HepG2 (cell line): ENCODE data around the gene CERS5. TPM values are rescaled to one million over a fixed set of nuclear protein-coding genes. Genes with fewer than 3 reads are reported as not detected.
A peak's percentile ranks its signal among the peaks of the same experiment; 100 is the strongest.

ENCODE experiments used
- AGO1 ChIP-seq: fragments of 200-400 bp; formaldehyde crosslinking; IDR thresholded peaks from 2 replicates; pipeline ENCODE4 v1.6.1; 2017; ENCODE audit warnings: mild to moderate bottlenecking, low read depth, low read length, moderate library complexity; ENCODE audit not compliant: poor library complexity, severe bottlenecking
- CREM ChIP-seq, 2 experiments: sonication (generic) in 1 of 2; formaldehyde crosslinking in 1 of 2; IDR thresholded peaks; 2 replicates each; pipeline versions ENCODE4 v1.4.0 to v1.6.1; 2016 to 2020; ENCODE audit warnings: antibody characterized with exemption in 1 of 2, mild to moderate bottlenecking in 1 of 2, missing genetic modification reagents in 1 of 2
- DR1 ChIP-seq: sonication (generic); formaldehyde crosslinking; IDR thresholded peaks from 2 replicates; pipeline ENCODE4 v1.8.0; 2021; ENCODE audit warnings: mild to moderate bottlenecking, missing genetic modification reagents, inconsistent platforms
- HCFC1 ChIP-seq: fragments of 150-350 bp; IDR thresholded peaks from 2 replicates; pipeline ENCODE4 v1.6.1; 2014; ENCODE audit warnings: low read depth, low read length
- HNRNPH1 ChIP-seq: fragments of 200-400 bp; formaldehyde crosslinking; optimal IDR thresholded peaks from 2 replicates; pipeline ENCODE3; 2017; ENCODE audit warnings: mild to moderate bottlenecking, low read depth, low read length
- NFKB2 ChIP-seq: sonication (generic); formaldehyde crosslinking; IDR thresholded peaks from 2 replicates; pipeline ENCODE4 v1.4.0; 2020; ENCODE audit warnings: missing genetic modification reagents, borderline replicate concordance
- NR2F6 ChIP-seq, 2 experiments: IDR thresholded peaks; 2 replicates each; pipeline ENCODE4 v1.6.1; 2016; ENCODE audit warnings: antibody characterized with exemption in 1 of 2, mild to moderate bottlenecking in 1 of 2
- PAX8 ChIP-seq: sonication (generic); formaldehyde crosslinking; IDR thresholded peaks from 2 replicates; pipeline ENCODE4 v1.8.0; 2022; ENCODE audit warnings: mild to moderate bottlenecking, missing genetic modification reagents, borderline replicate concordance
- PHF21A ChIP-seq: sonication (generic); formaldehyde crosslinking; IDR thresholded peaks from 2 replicates; pipeline ENCODE4 v1.5.0; 2020; ENCODE audit warnings: mild to moderate bottlenecking, missing genetic modification reagents
- PHF5A ChIP-seq: IDR thresholded peaks from one replicate; pipeline ENCODE4 v1.6.1; 2018; ENCODE audit warnings: low read depth, missing genetic modification reagents; ENCODE audit not compliant: unreplicated experiment
- SOX13 ChIP-seq, 3 experiments: fragments of 450-650 bp in 1 of 3; sonication (generic) in 1 of 3; formaldehyde crosslinking in 1 of 3; IDR thresholded peaks in 2 of 3; conservative IDR thresholded peaks in 1 of 3; 2 replicates each; pipeline versions ENCODE4 v1.5.0 to v1.6.1; 2016 to 2020; ENCODE audit warnings: antibody characterized with exemption in 1 of 3, mild to moderate bottlenecking in 1 of 3, missing compliant biosample characterization in 1 of 3, missing genetic modification reagents in 1 of 3, moderate library complexity in 1 of 3
- SRY ChIP-seq: sonication (generic); formaldehyde crosslinking; IDR thresholded peaks from 2 replicates; pipeline ENCODE4 v1.8.0; 2022; ENCODE audit warnings: mild to moderate bottlenecking, missing genetic modification reagents
- TOPORS ChIP-seq: sonication (generic); formaldehyde crosslinking; IDR thresholded peaks from 2 replicates; pipeline ENCODE4 v1.8.0; 2023; ENCODE audit warnings: mild to moderate bottlenecking, missing genetic modification reagents
- XRCC5 ChIP-seq: fragments of 200-400 bp; formaldehyde crosslinking; optimal IDR thresholded peaks from 2 replicates; pipeline ENCODE3; 2017; ENCODE audit warnings: mild to moderate bottlenecking, low read length
- ZC3H13 ChIP-seq: sonication (generic); formaldehyde crosslinking; IDR thresholded peaks from 2 replicates; pipeline ENCODE4 v1.8.1; 2023; ENCODE audit warnings: mild to moderate bottlenecking, missing genetic modification reagents, moderate library complexity
- ZFP37 ChIP-seq: sonication (generic); formaldehyde crosslinking; IDR thresholded peaks from 2 replicates; pipeline ENCODE4 v1.4.0; 2020; ENCODE audit warnings: missing genetic modification reagents, borderline replicate concordance
- ZFP90 ChIP-seq: sonication (generic); formaldehyde crosslinking; IDR thresholded peaks from 2 replicates; pipeline ENCODE4 v1.8.0; 2022; ENCODE audit warnings: missing genetic modification reagents, mild to moderate bottlenecking, inconsistent platforms, borderline replicate concordance
- ZNF232 ChIP-seq: sonication (generic); formaldehyde crosslinking; IDR thresholded peaks from 2 replicates; pipeline ENCODE4 v1.4.0; 2020; ENCODE audit warnings: missing genetic modification reagents, borderline replicate concordance
- ZNF292 ChIP-seq: sonication (generic); formaldehyde crosslinking; IDR thresholded peaks from 2 replicates; pipeline ENCODE4 v1.8.1; 2022; ENCODE audit warnings: mild to moderate bottlenecking, low read depth, missing genetic modification reagents, borderline replicate concordance
- ZNF878 ChIP-seq: sonication (generic); formaldehyde crosslinking; IDR thresholded peaks from 2 replicates; pipeline ENCODE4 v1.8.1; 2023; ENCODE audit warnings: mild to moderate bottlenecking, missing genetic modification reagents, moderate library complexity
- polyA plus RNA-seq, 8 experiments: library from polyadenylated mRNA; depleted of rRNA in 3 of 8; stranded (reverse) in 7 of 8; unstranded in 1 of 8; fragments of >200 nt; fragmentation: Illumina TruSeq in 4 of 8; extraction: Trizol in 4 of 8; gene quantifications; 2 replicates each; pipeline versions ENCODE4 v1.2.1 to v1.2.3, GENCODE V29; 2011 to 2016; ENCODE audit warnings: low read depth in 4 of 8, missing spikeins in 1 of 8, mixed read lengths in 1 of 8; ENCODE audit not compliant: insufficient read depth in 1 of 8
- total RNA-seq, 5 experiments: library from RNA; depleted of rRNA; stranded (reverse); fragments of >200 nt; fragmentation: Illumina TruSeq; extraction: Trizol; gene quantifications; 2 replicates each; pipeline ENCODE4 v1.2.3, GENCODE V29; 2016; ENCODE audit warnings: low read depth in 1 of 5
- TF ChIP-seq, protein P1 (sequence below): sonication (generic); formaldehyde crosslinking; IDR thresholded peaks from 2 replicates; pipeline ENCODE4 v1.8.1; 2023; ENCODE audit warnings: mild to moderate bottlenecking, missing genetic modification reagents
- TF ChIP-seq, protein P2 (sequence below): IDR thresholded peaks from 2 replicates; pipeline ENCODE4 v1.6.1; 2016; ENCODE audit warnings: low read depth, control low read depth
- TF ChIP-seq, protein P3 (sequence below): sonication (generic); formaldehyde crosslinking; IDR thresholded peaks from 2 replicates; pipeline ENCODE4 v1.4.0; 2020; ENCODE audit warnings: missing genetic modification reagents

Gene CERS5
- total and polyA plus RNA-seq, 2 of the 13 experiments (the other 11 are each of a cell fraction or from before 2014, with no cell fraction given): 22.3 to 48.8 TPM

DNA sequence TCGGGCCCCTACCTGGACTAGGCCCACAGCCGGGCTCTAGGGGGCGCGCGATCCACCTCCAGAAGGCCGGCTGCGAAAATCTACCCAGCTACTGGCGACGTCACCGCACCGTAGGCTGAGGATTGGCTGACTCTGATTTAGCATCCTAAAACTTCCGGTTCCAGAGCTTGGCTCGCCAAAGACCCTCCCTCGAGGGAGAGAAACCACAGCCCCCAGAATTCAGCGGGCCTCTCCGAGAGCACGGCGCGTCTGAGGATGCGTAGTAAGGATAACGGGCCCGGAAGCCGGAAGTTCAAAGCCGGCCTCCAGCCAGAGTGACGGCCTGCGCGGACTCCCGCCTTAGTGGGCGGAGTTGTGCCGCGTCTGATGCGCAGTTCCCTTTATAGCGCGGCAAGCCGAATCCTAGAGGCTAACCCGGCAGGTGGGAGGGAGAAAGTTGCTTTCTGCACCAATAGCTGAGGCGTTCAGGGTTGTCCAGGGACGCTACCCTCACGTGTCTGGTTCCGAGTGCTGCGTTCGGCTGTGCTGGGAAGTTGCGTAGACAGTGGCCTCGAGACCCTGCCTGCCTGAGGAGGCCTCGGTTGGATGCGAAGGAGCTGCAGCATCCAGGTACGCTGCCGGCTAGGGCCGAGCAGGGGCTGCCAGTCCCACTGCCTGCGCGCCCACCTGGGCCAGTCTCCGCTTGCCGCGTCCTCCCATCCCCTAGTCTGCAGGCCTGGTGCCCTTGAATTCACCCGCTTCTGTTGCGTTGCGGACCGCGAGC, 55.3 kb downstream of the CERS5 start, which contains the start of gene COX14 (continued):
- TF ChIP-seq ZC3H13 (CRISPR knock-in tag): no peak
- TF ChIP-seq, protein P1, sequence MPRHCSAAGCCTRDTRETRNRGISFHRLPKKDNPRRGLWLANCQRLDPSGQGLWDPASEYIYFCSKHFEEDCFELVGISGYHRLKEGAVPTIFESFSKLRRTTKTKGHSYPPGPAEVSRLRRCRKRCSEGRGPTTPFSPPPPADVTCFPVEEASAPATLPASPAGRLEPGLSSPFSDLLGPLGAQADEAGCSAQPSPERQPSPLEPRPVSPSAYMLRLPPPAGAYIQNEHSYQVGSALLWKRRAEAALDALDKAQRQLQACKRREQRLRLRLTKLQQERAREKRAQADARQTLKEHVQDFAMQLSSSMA (CRISPR knock-in tag): 0 out of 2 replicates have a peak, but pooled peaks have one; percentile 55
- TF ChIP-seq CREM (IDR thresholded peaks at IDR 0.05): peak; percentile 97
- peak; percentile 62; the same call in 1 of the 2 replicates for TF ChIP-seq CREM (CRISPR knock-in tag; IDR thresholded peaks at IDR 0.05)
- TF ChIP-seq NR2F6 (IDR thresholded peaks at IDR 0.05): no peak
- no peak for TF ChIP-seq NR2F6 (CRISPR knock-in tag; IDR thresholded peaks at IDR 0.05)
- peak; percentile 52; the same call in 1 of the 2 replicates for TF ChIP-seq PHF21A
- TF ChIP-seq PHF5A (CRISPR knock-in tag): no peak
- TF ChIP-seq NFKB2: peak; percentile 91; the same call in 1 of the 2 replicates
- peak; percentile 89; the same call in 1 of the 2 replicates for TF ChIP-seq ZNF232 (CRISPR knock-in tag)
- TF ChIP-seq, protein P2, sequence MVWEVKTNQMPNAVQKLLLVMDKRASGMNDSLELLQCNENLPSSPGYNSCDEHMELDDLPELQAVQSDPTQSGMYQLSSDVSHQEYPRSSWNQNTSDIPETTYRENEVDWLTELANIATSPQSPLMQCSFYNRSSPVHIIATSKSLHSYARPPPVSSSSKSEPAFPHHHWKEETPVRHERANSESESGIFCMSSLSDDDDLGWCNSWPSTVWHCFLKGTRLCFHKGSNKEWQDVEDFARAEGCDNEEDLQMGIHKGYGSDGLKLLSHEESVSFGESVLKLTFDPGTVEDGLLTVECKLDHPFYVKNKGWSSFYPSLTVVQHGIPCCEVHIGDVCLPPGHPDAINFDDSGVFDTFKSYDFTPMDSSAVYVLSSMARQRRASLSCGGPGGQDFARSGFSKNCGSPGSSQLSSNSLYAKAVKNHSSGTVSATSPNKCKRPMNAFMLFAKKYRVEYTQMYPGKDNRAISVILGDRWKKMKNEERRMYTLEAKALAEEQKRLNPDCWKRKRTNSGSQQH (CRISPR knock-in tag): peak; percentile 63; the same call in 1 of the 2 replicates
- no peak; the same call in 1 of the 2 replicates for TF ChIP-seq SOX13 (IDR thresholded peaks at IDR 0.05)
- TF ChIP-seq SOX13 (CRISPR knock-in tag; conservative IDR thresholded peaks at IDR 0.05 in 1 of 2, IDR thresholded peaks at IDR 0.05 in 1 of 2): no peak; a peak in 1 of 4 replicates
- TF ChIP-seq XRCC5: peak; percentile 87
- peak; percentile 87 for TF ChIP-seq DR1 (CRISPR knock-in tag)
- TF ChIP-seq TOPORS: 0 out of 2 replicates have a peak, but pooled peaks have one; percentile 46
- TF ChIP-seq ZFP90 (CRISPR knock-in tag): no peak
- TF ChIP-seq ZNF292 (CRISPR knock-in tag): peak; percentile 92
- TF ChIP-seq HNRNPH1: no peak
- no peak for TF ChIP-seq PAX8 (CRISPR knock-in tag)
- no peak for TF ChIP-seq ZNF878
- TF ChIP-seq HCFC1: peak; percentile 81
- TF ChIP-seq SRY (CRISPR knock-in tag): no peak
- TF ChIP-seq AGO1: peak; percentile 78
- TF ChIP-seq ZFP37 (CRISPR knock-in tag): no peak
- TF ChIP-seq, protein P3, sequence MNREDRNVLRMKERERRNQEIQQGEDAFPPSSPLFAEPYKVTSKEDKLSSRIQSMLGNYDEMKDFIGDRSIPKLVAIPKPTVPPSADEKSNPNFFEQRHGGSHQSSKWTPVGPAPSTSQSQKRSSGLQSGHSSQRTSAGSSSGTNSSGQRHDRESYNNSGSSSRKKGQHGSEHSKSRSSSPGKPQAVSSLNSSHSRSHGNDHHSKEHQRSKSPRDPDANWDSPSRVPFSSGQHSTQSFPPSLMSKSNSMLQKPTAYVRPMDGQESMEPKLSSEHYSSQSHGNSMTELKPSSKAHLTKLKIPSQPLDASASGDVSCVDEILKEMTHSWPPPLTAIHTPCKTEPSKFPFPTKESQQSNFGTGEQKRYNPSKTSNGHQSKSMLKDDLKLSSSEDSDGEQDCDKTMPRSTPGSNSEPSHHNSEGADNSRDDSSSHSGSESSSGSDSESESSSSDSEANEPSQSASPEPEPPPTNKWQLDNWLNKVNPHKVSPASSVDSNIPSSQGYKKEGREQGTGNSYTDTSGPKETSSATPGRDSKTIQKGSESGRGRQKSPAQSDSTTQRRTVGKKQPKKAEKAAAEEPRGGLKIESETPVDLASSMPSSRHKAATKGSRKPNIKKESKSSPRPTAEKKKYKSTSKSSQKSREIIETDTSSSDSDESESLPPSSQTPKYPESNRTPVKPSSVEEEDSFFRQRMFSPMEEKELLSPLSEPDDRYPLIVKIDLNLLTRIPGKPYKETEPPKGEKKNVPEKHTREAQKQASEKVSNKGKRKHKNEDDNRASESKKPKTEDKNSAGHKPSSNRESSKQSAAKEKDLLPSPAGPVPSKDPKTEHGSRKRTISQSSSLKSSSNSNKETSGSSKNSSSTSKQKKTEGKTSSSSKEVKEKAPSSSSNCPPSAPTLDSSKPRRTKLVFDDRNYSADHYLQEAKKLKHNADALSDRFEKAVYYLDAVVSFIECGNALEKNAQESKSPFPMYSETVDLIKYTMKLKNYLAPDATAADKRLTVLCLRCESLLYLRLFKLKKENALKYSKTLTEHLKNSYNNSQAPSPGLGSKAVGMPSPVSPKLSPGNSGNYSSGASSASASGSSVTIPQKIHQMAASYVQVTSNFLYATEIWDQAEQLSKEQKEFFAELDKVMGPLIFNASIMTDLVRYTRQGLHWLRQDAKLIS (CRISPR knock-in tag): no peak
